Thyroid gland (tissue), 4 donors: ENCODE measurements around the gene CDH23. TPM values are rescaled to one million over a fixed set of nuclear protein-coding genes. Genes with fewer than 3 reads are reported as not detected.

ENCODE experiments used
- DNase-seq, 2 donors: peaks; one replicate each; pipeline ENCODE4 v3.0.0-alpha.2; 2019
- H3K27ac ChIP-seq, 3 donors: fragments of 200-600 bp; sonication (generic); 1 replicate in 2 of 3; 2 replicates in 1 of 3; pipeline ENCODE4 v1.5.1; 2016 to 2019; ENCODE audit warnings: mild to moderate bottlenecking in 1 of 3, moderate library complexity in 1 of 3
- H3K27me3 ChIP-seq: fragments of 200-600 bp; sonication (generic); one replicate; pipeline ENCODE4 v1.5.1; 2019
- H3K36me3 ChIP-seq, 2 donors: fragments of 200-600 bp; sonication (generic); one replicate each; pipeline ENCODE4 v1.5.1; 2016 to 2019
- H3K4me1 ChIP-seq, 2 donors: fragments of 200-600 bp; sonication (generic); one replicate each; pipeline ENCODE4 v1.5.1; 2017 to 2019
- H3K4me3 ChIP-seq, 3 donors: fragments of 200-600 bp; sonication (generic); replicated peaks in 1 of 3; 1 replicate in 2 of 3; 2 replicates in 1 of 3; pipeline ENCODE4 v1.5.1; 2016; ENCODE audit warnings: mild to moderate bottlenecking in 1 of 3
- H3K9me3 ChIP-seq: fragments of 200-600 bp; sonication (generic); one replicate; pipeline ENCODE4 v1.5.1; 2017
- POLR2A ChIP-seq, 2 donors: fragments of 450-650 bp; IDR thresholded peaks; one replicate each; pipeline ENCODE4 v1.6.1; 2017; ENCODE audit warnings: antibody characterized with exemption in 2 of 2, mild to moderate bottlenecking in 2 of 2, moderate library complexity in 1 of 2
- WGBS, 2 donors: methylation state at CpG; one replicate each; pipeline ENCODE4 v1.1.5; 2017; 5-methylcytosine and 5-hydroxymethylcytosine counted together
- intact Hi-C: fragments of 100-400 bp; cut with DNase I; formaldehyde crosslinking; loops from one replicate; pipeline ENCODE4 v1.15.1; 2023
- total RNA-seq, 4 donors: library from RNA; depleted of rRNA; stranded (reverse); fragments of >200 nt; gene quantifications; one replicate each; pipeline ENCODE4 v1.2.3, GENCODE V29; 2016
- TF ChIP-seq, protein P1 (sequence below), 6 experiments: fragments of 200-600 bp in 3 of 6; fragments of 450-650 bp in 3 of 6; sonication (generic) in 3 of 6; IDR thresholded peaks; one replicate each; pipeline ENCODE4 v1.5.1; 2016 to 2019; ENCODE audit warnings: antibody characterized with exemption in 6 of 6, mild to moderate bottlenecking in 2 of 6, inconsistent platforms in 1 of 6, moderate library complexity in 1 of 6

Gene CDH23
- total RNA-seq, 4 donors from 2014 or later = 3.0 to 4.2 (median 3.9) TPM

DNA sequence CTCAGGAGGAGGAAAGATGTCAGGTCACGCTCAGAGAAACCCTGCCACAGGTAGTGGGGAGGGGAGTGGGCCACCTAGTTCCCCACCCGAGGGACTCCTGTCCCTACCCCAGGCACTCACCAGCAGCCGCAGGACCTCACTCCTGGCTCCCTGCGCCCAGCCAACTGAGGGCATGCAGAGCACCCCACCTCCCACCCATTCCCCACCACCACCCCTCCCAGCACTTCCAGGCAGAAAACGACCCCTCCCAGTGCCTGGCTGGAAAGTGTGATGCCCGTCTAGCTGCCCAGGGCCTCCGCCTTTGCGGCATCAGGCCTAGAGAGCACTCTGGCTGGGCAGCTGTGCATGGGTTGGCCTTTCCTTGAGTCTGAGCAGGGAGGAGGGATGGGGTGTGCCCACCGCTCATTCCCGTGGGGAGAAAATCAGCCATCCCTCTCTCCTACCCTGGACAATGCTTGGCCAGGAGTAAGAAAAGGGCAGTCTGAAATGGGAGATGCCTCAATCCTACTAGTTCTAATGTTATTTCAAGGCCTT is 321.5 kb downstream of the CDH23 start:
- peaks cover 14 to 31% of the 10 kb centered on the region in 2 donors for H3K4me1 ChIP-seq
- TF ChIP-seq, protein P1, sequence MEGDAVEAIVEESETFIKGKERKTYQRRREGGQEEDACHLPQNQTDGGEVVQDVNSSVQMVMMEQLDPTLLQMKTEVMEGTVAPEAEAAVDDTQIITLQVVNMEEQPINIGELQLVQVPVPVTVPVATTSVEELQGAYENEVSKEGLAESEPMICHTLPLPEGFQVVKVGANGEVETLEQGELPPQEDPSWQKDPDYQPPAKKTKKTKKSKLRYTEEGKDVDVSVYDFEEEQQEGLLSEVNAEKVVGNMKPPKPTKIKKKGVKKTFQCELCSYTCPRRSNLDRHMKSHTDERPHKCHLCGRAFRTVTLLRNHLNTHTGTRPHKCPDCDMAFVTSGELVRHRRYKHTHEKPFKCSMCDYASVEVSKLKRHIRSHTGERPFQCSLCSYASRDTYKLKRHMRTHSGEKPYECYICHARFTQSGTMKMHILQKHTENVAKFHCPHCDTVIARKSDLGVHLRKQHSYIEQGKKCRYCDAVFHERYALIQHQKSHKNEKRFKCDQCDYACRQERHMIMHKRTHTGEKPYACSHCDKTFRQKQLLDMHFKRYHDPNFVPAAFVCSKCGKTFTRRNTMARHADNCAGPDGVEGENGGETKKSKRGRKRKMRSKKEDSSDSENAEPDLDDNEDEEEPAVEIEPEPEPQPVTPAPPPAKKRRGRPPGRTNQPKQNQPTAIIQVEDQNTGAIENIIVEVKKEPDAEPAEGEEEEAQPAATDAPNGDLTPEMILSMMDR (IDR thresholded peaks at IDR 0.05) = no peak
- no peak for TF ChIP-seq POLR2A (IDR thresholded peaks at IDR 0.05)
- H3K27me3 ChIP-seq = no peaks in the 10 kb centered on the region
- 87% methylated on average over 10 of the region's 10 CpGs for WGBS, 2 donors
- intact Hi-C loops = no loop called here
- peak overlapping the region in 1 of 3 donors; percentile 19 for H3K27ac ChIP-seq
- H3K36me3 ChIP-seq = no peaks in the 10 kb centered on the region
- no peak overlapping the region for H3K4me3 ChIP-seq
- no peaks in the 10 kb centered on the region for H3K9me3 ChIP-seq
- DNase-seq = no peak

DNA sequence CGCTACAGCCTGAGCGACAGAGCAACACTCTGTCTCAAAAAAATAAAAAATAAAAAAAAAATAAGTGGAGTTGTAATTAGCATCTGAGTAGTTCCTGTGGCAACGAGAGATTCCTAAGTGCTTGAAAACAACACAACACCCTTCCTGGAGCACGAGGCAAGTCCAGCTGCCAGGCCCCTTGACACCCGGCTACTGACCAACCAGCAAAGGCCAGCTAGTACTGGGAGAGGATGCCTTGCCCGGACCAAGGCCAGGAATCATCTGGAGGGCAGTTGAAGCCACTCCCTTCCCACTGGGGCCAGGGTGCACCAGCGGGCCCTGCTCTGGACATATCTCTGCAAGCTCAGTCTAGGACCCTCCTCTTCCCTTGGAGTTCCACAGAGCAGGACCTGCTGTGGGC is 322.3 kb downstream of the CDH23 start:
- peaks cover 6 to 23% of the 10 kb centered on the region in 2 donors for H3K4me1 ChIP-seq
- no peaks in the 10 kb centered on the region for H3K36me3 ChIP-seq
- H3K9me3 ChIP-seq = no peaks in the 10 kb centered on the region
- intact Hi-C loops = no loop called here
- 71 to 75% methylated on average over 7 of the region's 7 CpGs for WGBS, 2 donors
- TF ChIP-seq POLR2A (IDR thresholded peaks at IDR 0.05) = no peak
- TF ChIP-seq, protein P1 (IDR thresholded peaks at IDR 0.05) = no peak
- no peaks in the 10 kb centered on the region for H3K27me3 ChIP-seq
- no peak overlapping the region for H3K27ac ChIP-seq
- DNase-seq = no peak
- H3K4me3 ChIP-seq = no peak overlapping the region

DNA sequence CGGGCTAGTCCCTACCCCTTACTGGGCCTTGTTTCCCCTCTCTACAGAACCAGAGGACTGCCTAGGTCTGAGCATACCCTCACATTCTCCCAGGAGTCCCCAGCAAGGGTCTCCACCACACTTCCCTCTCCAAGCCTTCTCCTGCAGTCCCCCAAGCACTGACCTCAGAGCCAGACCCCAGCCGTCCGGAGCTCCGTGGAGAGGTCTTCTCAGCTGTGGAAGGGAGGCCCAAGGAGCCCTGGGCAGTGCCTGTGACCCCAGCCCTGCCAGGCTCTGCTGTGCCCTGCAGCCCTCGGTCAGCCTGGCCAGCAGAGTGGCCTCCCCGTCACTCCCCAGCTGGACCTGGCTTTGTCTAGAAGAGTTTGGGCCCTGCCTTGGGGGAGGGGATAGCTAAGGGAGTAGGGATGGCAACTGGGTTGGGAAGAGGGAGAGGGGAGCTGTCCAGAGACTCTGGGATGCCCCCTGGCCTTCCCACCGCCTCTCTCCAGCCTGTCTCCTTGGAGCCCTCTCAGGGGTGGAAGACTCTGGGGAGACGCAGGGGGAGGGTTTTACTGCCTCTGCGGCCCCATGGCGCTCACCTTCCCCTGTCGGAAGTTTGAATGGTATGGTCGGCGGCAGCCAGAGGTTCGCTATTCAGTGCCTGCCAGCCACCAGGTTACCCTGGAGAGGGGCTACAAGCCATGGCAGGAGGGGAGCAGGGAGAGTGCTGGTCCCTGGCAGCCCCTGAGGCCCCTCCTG is 322.9 kb downstream of the CDH23 start, which contains the start of gene C10orf105:
Gene C10orf105 (minus strand): TSS at position 315 of the 738 bp plus-strand sequence. CDS start 3,441 bp downstream, outside the sequence.
- DNase-seq = no peak
- no peaks in the 10 kb centered on the region for H3K27me3 ChIP-seq
- intact Hi-C loops = no loop called here
- WGBS, 2 donors = 87 to 90% methylated on average over 12 to 14 of the region's 14 CpGs
- no peaks in the 10 kb centered on the region for H3K36me3 ChIP-seq
- H3K4me1 ChIP-seq = peaks cover 0 to 17% of the 10 kb centered on the region in 2 donors
- no peak within 1 kb of the TSS for H3K4me3 ChIP-seq
- no peak within 1 kb of the TSS for H3K27ac ChIP-seq
- no peaks in the 10 kb centered on the region for H3K9me3 ChIP-seq
- no peak for TF ChIP-seq POLR2A (IDR thresholded peaks at IDR 0.05)
- TF ChIP-seq, protein P1 (IDR thresholded peaks at IDR 0.05) = no peak

DNA sequence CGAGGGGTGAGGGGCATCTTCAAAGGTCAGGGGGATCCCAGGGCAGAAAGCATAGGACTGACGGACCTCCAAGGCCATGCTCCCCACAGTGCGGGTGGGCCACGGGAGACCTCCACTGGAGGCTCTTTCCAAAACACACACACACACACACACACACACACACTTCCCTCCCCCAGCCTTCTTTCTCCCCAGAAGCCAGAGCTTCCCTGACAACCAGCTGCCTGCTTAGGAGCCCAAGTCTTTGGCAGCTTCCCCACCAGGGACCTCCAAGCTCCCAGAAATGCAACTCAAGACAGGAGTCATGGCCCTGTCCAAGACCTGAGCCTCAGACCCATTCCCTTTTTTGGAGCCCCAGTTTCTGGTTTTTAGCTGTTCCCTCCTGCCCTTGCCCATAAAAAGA is 323.6 kb downstream of the CDH23 start:
- H3K4me3 ChIP-seq = no peak overlapping the region
- no peaks in the 10 kb centered on the region for H3K36me3 ChIP-seq
- no peaks in the 10 kb centered on the region for H3K9me3 ChIP-seq
- TF ChIP-seq POLR2A (IDR thresholded peaks at IDR 0.05) = no peak
- H3K27ac ChIP-seq = no peak overlapping the region
- H3K27me3 ChIP-seq = no peaks in the 10 kb centered on the region
- 75 to 76% methylated on average over 4 of the region's 4 CpGs for WGBS, 2 donors
- DNase-seq = no peak
- intact Hi-C loops = no loop called here
- peaks cover 0 to 11% of the 10 kb centered on the region in 2 donors for H3K4me1 ChIP-seq

DNA sequence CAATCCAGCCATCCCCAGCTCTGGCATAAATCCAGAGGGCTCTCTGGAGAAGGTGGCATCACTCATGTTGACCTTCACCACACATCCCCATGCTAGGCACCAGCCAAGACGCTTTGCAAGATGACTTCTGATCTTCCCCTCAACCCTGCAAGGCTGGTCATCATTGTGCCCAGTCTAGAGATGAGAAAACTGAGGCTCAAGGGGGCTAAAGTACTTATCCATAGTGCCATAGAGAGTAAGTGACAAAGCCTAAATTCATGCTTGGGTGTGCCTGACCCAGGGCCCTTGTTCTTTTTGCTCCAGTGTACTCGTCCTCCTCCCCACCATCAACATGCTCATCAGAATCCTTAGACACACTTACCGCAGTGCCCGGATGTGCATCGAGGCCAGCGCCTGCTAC is 324.6 kb downstream of the CDH23 start:
- no peak for TF ChIP-seq POLR2A (IDR thresholded peaks at IDR 0.05)
- TF ChIP-seq, protein P1 (IDR thresholded peaks at IDR 0.05) = no peak
- Histone ChIP-seq H3K4me1 (peaks cover 0 to 12% of the 10 kb centered on the region in 2 donors), H3K27me3 (no peaks in the 10 kb centered on the region), H3K36me3 (no peaks in the 10 kb centered on the region), H3K27ac (no peak overlapping the region), H3K4me3 (no peak overlapping the region), H3K9me3 (no peaks in the 10 kb centered on the region)
- intact Hi-C loops = no loop called here
- 95 to 98% methylated on average over 6 of the region's 6 CpGs for WGBS, 2 donors
- DNase-seq = no peak
